WERI-Rb-1 (cell line): Measurements from ENCODE around the gene RHBDF1.
A peak's percentile ranks its signal among the peaks of the same experiment; 100 is the strongest.

Source experiments
- DNase-seq: peaks from one replicate; pipeline ENCODE4 v3.0.0-alpha.2; 2020
- H3K27ac ChIP-seq: fragments of 250-450 bp; sonication (Bioruptor Pico); 2 replicates; pipeline ENCODE4 v1.5.1; 2020; ENCODE audit warnings: mild to moderate bottlenecking, moderate library complexity
- H3K27me3 ChIP-seq: fragments of 250-450 bp; sonication (Bioruptor Pico); 2 replicates; pipeline ENCODE4 v1.5.1; 2021; ENCODE audit warnings: mild to moderate bottlenecking, low read depth, moderate library complexity; ENCODE audit not compliant: insufficient read depth, severe bottlenecking
- H3K36me3 ChIP-seq: fragments of 250-450 bp; sonication (Bioruptor Pico); 2 replicates; pipeline ENCODE4 v1.5.1; 2020; ENCODE audit warnings: mild to moderate bottlenecking, moderate library complexity
- H3K4me3 ChIP-seq: 2 replicates; pipeline ENCODE4 v1.5.1; 2011; ENCODE audit warnings: low read depth, mild to moderate bottlenecking, control low read depth, low read length
- H3K9me3 ChIP-seq: fragments of 250-450 bp; sonication (Bioruptor Pico); 2 replicates; pipeline ENCODE4 v1.5.1; 2021; ENCODE audit warnings: mild to moderate bottlenecking, moderate library complexity; ENCODE audit not compliant: severe bottlenecking
- TF ChIP-seq, protein P1 (sequence below): IDR thresholded peaks from 2 replicates; pipeline ENCODE4 v1.5.1; 2011; ENCODE audit warnings: low read depth, mild to moderate bottlenecking, control low read depth, inconsistent platforms, low read length

RHBDF1 gene

DNA sequence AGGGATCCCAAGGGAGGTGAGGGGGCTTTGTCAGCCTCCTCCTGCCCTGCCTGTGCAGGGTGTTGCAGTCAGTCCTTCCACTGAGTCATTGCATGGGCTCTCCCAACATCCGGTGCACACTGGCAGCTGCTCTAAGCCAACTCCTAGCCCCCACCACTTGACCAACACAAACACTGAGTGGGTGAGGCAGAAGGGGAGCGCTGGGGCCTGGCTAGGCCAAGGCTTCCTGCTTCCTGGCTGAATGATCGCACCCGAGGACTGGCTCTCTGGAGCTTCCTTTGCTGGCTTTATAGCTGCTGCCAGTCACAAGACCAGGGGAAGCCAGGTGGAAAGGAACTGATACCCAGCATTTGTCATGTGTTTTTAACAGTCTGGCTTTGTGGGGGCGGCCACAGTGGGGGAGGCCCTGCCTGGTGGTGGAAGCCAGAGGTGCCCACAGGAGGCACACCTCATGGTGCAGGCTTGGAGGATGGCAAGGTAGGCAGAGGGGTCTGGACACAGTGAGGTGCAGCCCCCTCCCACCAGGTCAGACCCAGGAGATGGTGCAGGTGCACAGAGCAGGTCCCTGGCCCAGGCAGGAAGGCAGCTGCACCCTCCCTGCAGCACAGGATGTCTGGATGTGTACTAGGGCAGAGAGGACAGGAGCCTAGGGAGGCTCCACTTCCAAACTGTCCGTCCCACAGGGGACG, 12.4 kb upstream of the RHBDF1 start:
- Histone ChIP-seq H3K27ac (no peak overlapping the region), H3K27me3 (no peaks in the 10 kb centered on the region), H3K9me3 (no peaks in the 10 kb centered on the region), H3K36me3 (peaks cover 41% of the 10 kb centered on the region), H3K4me3 (no peak overlapping the region)
- DNase-seq = no peak
- TF ChIP-seq, protein P1, sequence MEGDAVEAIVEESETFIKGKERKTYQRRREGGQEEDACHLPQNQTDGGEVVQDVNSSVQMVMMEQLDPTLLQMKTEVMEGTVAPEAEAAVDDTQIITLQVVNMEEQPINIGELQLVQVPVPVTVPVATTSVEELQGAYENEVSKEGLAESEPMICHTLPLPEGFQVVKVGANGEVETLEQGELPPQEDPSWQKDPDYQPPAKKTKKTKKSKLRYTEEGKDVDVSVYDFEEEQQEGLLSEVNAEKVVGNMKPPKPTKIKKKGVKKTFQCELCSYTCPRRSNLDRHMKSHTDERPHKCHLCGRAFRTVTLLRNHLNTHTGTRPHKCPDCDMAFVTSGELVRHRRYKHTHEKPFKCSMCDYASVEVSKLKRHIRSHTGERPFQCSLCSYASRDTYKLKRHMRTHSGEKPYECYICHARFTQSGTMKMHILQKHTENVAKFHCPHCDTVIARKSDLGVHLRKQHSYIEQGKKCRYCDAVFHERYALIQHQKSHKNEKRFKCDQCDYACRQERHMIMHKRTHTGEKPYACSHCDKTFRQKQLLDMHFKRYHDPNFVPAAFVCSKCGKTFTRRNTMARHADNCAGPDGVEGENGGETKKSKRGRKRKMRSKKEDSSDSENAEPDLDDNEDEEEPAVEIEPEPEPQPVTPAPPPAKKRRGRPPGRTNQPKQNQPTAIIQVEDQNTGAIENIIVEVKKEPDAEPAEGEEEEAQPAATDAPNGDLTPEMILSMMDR = no peak

GRCh38 chr16:83781-84615, 11.6 kb upstream of the RHBDF1 start:
- no peak for DNase-seq
- no peaks in the 10 kb centered on the region for H3K9me3 ChIP-seq
- no peak overlapping the region for H3K4me3 ChIP-seq
- no peaks in the 10 kb centered on the region for H3K27me3 ChIP-seq
- H3K36me3 ChIP-seq = peaks cover 40% of the 10 kb centered on the region
- no peak overlapping the region for H3K27ac ChIP-seq
- TF ChIP-seq, protein P1 = 0 out of 2 replicates have a peak, but pooled peaks have one; percentile 14

DNA sequence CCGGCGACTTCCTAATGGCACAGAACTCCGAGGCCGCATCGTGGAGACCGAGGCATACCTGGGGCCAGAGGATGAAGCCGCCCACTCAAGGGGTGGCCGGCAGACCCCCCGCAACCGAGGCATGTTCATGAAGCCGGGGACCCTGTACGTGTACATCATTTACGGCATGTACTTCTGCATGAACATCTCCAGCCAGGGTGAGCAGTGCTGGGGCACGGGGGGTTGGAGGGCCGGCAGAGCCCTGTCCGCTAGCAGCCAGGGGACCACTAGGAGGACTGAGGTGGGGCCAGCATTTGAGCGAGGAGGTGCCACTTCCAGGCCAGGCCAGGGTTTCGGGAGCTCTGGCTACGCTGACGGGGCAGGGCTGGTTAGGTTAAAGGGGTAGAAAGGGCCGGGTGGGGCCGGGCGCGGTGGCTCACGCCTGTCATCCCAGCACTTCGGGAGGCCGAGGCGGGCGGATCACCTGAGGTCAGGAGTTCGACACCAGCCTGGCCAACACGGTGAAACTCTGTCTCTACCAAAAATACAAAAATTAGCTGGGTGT, 10.7 kb upstream of the RHBDF1 start:
- no peak for DNase-seq
- Histone ChIP-seq H3K9me3 (no peaks in the 10 kb centered on the region), H3K4me3 (no peak overlapping the region), H3K36me3 (peaks cover 34% of the 10 kb centered on the region), H3K27ac (no peak overlapping the region), H3K27me3 (no peaks in the 10 kb centered on the region)
- TF ChIP-seq, protein P1 = no peak

- DNase-seq = no peak
- Histone ChIP-seq H3K27ac (no peak overlapping the region), H3K27me3 (no peaks in the 10 kb centered on the region), H3K36me3 (peaks cover 7% of the 10 kb centered on the region; the same call in 1 of the 2 replicates), H3K4me3 (no peak overlapping the region), H3K9me3 (no peaks in the 10 kb centered on the region)
- TF ChIP-seq, protein P1 = no peak
Observed at GRCh38 chr16:79151-80054, 7.0 kb upstream of the RHBDF1 start.

GRCh38 chr16:78444-79150, 6.2 kb upstream of the RHBDF1 start:
- H3K4me3 ChIP-seq = peak overlapping the region; percentile 53
- no peaks in the 10 kb centered on the region for H3K27me3 ChIP-seq
- 0 out of 2 replicates have a peak overlapping the region, but pooled peaks have one; percentile 23 for H3K27ac ChIP-seq
- TF ChIP-seq, protein P1 = no peak
- no peaks in the 10 kb centered on the region for H3K9me3 ChIP-seq
- DNase-seq = no peak
- peaks cover 7% of the 10 kb centered on the region; the same call in 1 of the 2 replicates for H3K36me3 ChIP-seq
